ENCODE results near the gene BANK1. TPM values are rescaled to one million over a fixed set of nuclear protein-coding genes. Genes with fewer than 3 reads are reported as not detected.

BANK1 gene
- total and polyA plus RNA-seq, 2 donors (not counting 1 experiment from before 2014, with no cell fraction given): 353 to 354 TPM

GRCh38 chr4:102061133-102061532, 270.6 kb downstream of the BANK1 start:
- Histone ChIP-seq H3K36me3 (replicated peaks in 1 of 2; ENCODE audit: control extremely low read depth in 1 of 2, control insufficient read depth in 1 of 2, extremely low read depth in 1 of 2, insufficient read depth in 2 of 2, low read length in 1 of 2) (peaks cover 16 to 86% of the 10 kb centered on the region in 2 experiments), H3K4me2 (replicated peaks; ENCODE audit: low read depth, low read length, poor library complexity, severe bottlenecking) (no peak overlapping the region), H3K27me3 (replicated peaks in 1 of 4; ENCODE audit: control extremely low read depth in 1 of 4, control insufficient read depth in 3 of 4, insufficient read depth in 4 of 4, low read length in 3 of 4) (no peaks in the 10 kb centered on the region), H3K9me3 (ENCODE audit: control extremely low read depth in 1 of 3, control insufficient read depth in 2 of 3, insufficient read depth in 1 of 3, low read length in 2 of 3) (no peaks in the 10 kb centered on the region), H3K79me2 (ENCODE audit: control insufficient read depth, insufficient read depth, low read length) (peaks cover 10% of the 10 kb centered on the region), H3K4me3 (ENCODE audit: control extremely low read depth in 1 of 5, extremely low read depth in 1 of 5, insufficient read depth in 1 of 5, low read depth in 2 of 5, low read length in 4 of 5) (no peak overlapping the region), H3K4me1 (ENCODE audit: control insufficient read depth in 2 of 2, insufficient read depth in 2 of 2, low read length in 2 of 2) (no peaks in the 10 kb centered on the region), H4K20me1 (ENCODE audit: control insufficient read depth, insufficient read depth, low read length, poor library complexity, severe bottlenecking) (peaks cover 12% of the 10 kb centered on the region), H2AFZ (ENCODE audit: insufficient read depth, low read depth, low read length, poor library complexity, severe bottlenecking) (no peak overlapping the region), H3K27ac (ENCODE audit: low read length in 2 of 2) (peak overlapping the region in 1 of 2 donors; percentile 81), H3K9ac (ENCODE audit: low read length) (no peak overlapping the region)
- POLR2A ChIA-PET: no interaction called here
- Mint-ChIP-seq H3K4me3 (no peak overlapping the region), H3K4me1 (peaks cover 13% of the 10 kb centered on the region), H3K27ac (peak overlapping the region; percentile 67), H3K9me3 (ENCODE audit: insufficient read depth) (no peaks in the 10 kb centered on the region), H3K27me3 (no peaks in the 10 kb centered on the region)
- CTCF ChIA-PET: no interaction called here
- ATAC-seq (ENCODE audit: low read depth): peak; percentile 60
- TF ChIP-seq EZH2 (IDR thresholded peaks at IDR 0.05; ENCODE audit: borderline replicate concordance, insufficient read depth, low read depth, low read length, poor library complexity, severe bottlenecking): no peak
- TF ChIP-seq CTCF (IDR thresholded peaks at IDR 0.05): no peak
- no CpG with 5 or more reads among the region's 1 CpG for WGBS (ENCODE audit: insufficient coverage)
- intact Hi-C loops (cut with micrococcal nuclease): no loop called here
- no peak for DNase-seq

GRCh38 chr4:102064747-102065442, 274.4 kb downstream of the BANK1 start:
- Mint-ChIP-seq H3K4me1 (peaks cover 10% of the 10 kb centered on the region), H3K4me3 (no peak overlapping the region), H3K27ac (peak overlapping the region; percentile 81), H3K27me3 (no peaks in the 10 kb centered on the region), H3K9me3 (ENCODE audit: insufficient read depth) (no peaks in the 10 kb centered on the region)
- Histone ChIP-seq H3K9me3 (ENCODE audit: control extremely low read depth in 1 of 3, control insufficient read depth in 2 of 3, insufficient read depth in 1 of 3, low read length in 2 of 3) (no peaks in the 10 kb centered on the region), H3K9ac (ENCODE audit: low read length) (no peak overlapping the region), H4K20me1 (ENCODE audit: control insufficient read depth, insufficient read depth, low read length, poor library complexity, severe bottlenecking) (peaks cover 4% of the 10 kb centered on the region), H2AFZ (ENCODE audit: insufficient read depth, low read depth, low read length, poor library complexity, severe bottlenecking) (no peak overlapping the region), H3K4me3 (ENCODE audit: control extremely low read depth in 1 of 5, extremely low read depth in 1 of 5, insufficient read depth in 1 of 5, low read depth in 2 of 5, low read length in 4 of 5) (no peak overlapping the region), H3K79me2 (ENCODE audit: control insufficient read depth, insufficient read depth, low read length) (no peaks in the 10 kb centered on the region), H3K27ac (ENCODE audit: low read length in 2 of 2) (peak overlapping the region in 1 of 2 donors; percentile 65), H3K4me2 (replicated peaks; ENCODE audit: low read depth, low read length, poor library complexity, severe bottlenecking) (no peak overlapping the region), H3K36me3 (replicated peaks in 1 of 2; ENCODE audit: control extremely low read depth in 1 of 2, control insufficient read depth in 1 of 2, extremely low read depth in 1 of 2, insufficient read depth in 2 of 2, low read length in 1 of 2) (peaks cover 20 to 91% of the 10 kb centered on the region in 2 experiments), H3K27me3 (replicated peaks in 1 of 4; ENCODE audit: control extremely low read depth in 1 of 4, control insufficient read depth in 3 of 4, insufficient read depth in 4 of 4, low read length in 3 of 4) (no peaks in the 10 kb centered on the region), H3K4me1 (ENCODE audit: control insufficient read depth in 2 of 2, insufficient read depth in 2 of 2, low read length in 2 of 2) (no peaks in the 10 kb centered on the region)
- intact Hi-C loops (cut with micrococcal nuclease): no loop called here
- DNase-seq (no peak), ATAC-seq (ENCODE audit: low read depth) (no peak)
- TF ChIP-seq EZH2 (IDR thresholded peaks at IDR 0.05; ENCODE audit: borderline replicate concordance, insufficient read depth, low read depth, low read length, poor library complexity, severe bottlenecking): no peak
- no peak for TF ChIP-seq CTCF (IDR thresholded peaks at IDR 0.05)
- ChIA-PET CTCF (no interaction called here), POLR2A (no interaction called here)

Measured in B cell (primary cell).